ENCODE data around the gene ALPP. TPM values are rescaled to one million over a fixed set of nuclear protein-coding genes. Genes with fewer than 3 reads are reported as not detected.
"Not testable (repeated sequence)": the region's sequence is repeated elsewhere in the genome, so short reads cannot be mapped to it uniquely, and the experiment has no call there.

The ALPP gene
- total RNA-seq, 3 donors from 2014 or later = not detected

DNA sequence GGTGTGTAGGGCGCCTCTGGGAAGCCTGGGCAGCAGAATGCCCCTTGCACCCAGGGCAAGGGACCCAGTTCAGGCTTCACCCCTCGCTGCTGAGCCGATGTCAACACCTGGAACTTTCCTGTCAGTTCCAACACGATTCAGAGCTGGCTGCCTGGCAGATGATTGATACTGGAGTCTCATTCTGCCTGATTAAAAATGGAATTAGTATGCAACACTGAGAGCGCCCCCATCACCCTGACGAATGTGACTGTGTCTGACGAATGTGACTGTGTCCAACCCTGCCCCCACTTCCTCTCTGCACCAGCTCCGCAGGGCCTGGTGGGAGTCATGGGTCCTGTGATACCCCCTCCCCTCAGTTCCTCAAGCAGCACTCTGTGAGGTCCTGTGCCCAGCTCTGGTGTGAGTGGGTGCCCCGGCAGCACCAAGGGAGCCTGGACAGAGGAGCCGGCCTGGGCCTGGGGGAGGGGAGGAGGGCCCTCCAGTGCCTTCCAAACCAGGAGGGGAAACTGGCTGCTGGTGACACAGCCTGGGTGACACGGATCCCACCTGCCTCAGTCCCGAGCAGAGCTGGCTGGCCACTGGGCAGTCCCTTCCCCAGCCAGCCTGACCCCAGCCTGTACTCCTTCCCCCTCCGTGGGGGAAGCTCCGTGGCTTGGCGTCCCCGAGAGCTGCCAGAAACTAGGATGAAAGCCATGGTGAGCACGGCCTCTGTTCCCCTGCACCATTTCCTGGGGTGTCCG lies 41.4 kb upstream of the ALPP start:
- no peak overlapping the region for H3K27ac ChIP-seq
- H3K4me3 ChIP-seq = no peak overlapping the region
- no peaks in the 10 kb centered on the region for H3K27me3 ChIP-seq
- H3K9me3 ChIP-seq = no peaks in the 10 kb centered on the region
- H3K36me3 ChIP-seq = no peaks in the 10 kb centered on the region
- intact Hi-C loops (cut with DNase I; ENCODE audit: low total_unique reads) = no loop called here
- DNase-seq (ENCODE audit: low spot score in 2 of 2) = peak in 1 of 2 donors; percentile 37
- TF ChIP-seq POLR2A (IDR thresholded peaks at IDR 0.05) = no peak
- H3K4me1 ChIP-seq = no peaks in the 10 kb centered on the region

DNA sequence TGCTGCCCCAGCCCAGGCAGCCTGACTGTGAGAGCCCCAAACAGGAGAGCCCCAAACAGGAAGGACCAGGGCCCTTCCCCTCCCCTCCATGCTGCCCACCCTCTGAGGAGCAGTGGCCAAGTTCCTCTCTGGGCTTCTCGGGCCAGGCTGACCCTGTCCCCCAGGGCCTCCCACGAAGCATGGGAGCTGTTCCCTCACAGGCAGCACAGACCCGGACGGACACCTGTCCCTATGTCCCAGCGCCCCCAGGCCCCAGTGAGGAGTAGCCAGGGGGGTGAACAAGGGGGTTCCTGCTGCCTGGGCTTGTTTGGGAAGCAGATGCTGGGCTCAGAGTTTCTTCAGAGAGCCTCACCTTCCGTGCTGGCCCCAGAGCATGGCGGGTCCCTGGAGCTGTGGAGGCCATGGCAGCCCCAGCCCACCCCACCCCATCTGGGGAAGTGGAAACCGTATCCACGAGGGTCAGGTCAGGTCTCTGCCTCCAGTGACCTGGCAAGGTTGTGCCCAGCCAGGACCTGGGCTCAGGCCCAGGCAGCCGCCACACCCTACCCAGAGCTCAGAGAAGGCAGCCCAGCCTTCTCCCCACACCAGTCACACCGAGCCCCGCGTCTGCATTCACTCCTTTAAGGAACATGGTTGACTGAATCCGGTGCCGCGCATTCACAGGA lies 40.3 kb upstream of the ALPP start:
- H3K4me3 ChIP-seq; H3K9me3 ChIP-seq; intact Hi-C loops (cut with DNase I; ENCODE audit: low total_unique reads); H3K27ac ChIP-seq; H3K36me3 ChIP-seq; H3K4me1 ChIP-seq; H3K27me3 ChIP-seq: not testable (repeated sequence)
- DNase-seq (ENCODE audit: low spot score in 2 of 2) = peak in 1 of 2 donors; percentile 31

DNA sequence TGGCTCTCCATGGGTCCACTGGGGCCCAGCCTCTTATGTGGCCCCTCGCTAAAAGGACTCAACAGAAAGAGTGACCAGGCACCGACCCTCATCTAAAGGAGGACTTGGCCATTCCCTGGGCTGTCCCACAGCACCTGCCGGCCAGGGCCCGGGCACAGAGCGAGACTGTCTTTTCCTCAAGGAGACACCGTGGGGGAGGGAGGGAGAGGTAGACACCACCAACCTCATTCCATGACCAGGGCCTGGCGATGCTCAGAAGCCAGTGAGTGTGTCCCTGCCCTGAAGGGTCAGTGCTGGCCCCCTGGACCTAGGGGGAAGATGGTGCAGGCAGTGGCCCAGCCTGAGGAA lies 39.8 kb upstream of the ALPP start:
- intact Hi-C loops (cut with DNase I; ENCODE audit: low total_unique reads) = no loop called here
- Histone ChIP-seq H3K9me3 (no peaks in the 10 kb centered on the region), H3K27ac (no peak overlapping the region), H3K36me3 (no peaks in the 10 kb centered on the region), H3K27me3 (no peaks in the 10 kb centered on the region), H3K4me1 (no peaks in the 10 kb centered on the region), H3K4me3 (no peak overlapping the region)
- DNase-seq (ENCODE audit: low spot score in 2 of 2) = peak in 1 of 2 donors; percentile 35
- TF ChIP-seq POLR2A (IDR thresholded peaks at IDR 0.05) (no peak), POLR2AphosphoS5 (IDR thresholded peaks at IDR 0.05) (no peak)
- TF ChIP-seq, protein P1, sequence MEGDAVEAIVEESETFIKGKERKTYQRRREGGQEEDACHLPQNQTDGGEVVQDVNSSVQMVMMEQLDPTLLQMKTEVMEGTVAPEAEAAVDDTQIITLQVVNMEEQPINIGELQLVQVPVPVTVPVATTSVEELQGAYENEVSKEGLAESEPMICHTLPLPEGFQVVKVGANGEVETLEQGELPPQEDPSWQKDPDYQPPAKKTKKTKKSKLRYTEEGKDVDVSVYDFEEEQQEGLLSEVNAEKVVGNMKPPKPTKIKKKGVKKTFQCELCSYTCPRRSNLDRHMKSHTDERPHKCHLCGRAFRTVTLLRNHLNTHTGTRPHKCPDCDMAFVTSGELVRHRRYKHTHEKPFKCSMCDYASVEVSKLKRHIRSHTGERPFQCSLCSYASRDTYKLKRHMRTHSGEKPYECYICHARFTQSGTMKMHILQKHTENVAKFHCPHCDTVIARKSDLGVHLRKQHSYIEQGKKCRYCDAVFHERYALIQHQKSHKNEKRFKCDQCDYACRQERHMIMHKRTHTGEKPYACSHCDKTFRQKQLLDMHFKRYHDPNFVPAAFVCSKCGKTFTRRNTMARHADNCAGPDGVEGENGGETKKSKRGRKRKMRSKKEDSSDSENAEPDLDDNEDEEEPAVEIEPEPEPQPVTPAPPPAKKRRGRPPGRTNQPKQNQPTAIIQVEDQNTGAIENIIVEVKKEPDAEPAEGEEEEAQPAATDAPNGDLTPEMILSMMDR (IDR thresholded peaks at IDR 0.05) = no peak

DNA sequence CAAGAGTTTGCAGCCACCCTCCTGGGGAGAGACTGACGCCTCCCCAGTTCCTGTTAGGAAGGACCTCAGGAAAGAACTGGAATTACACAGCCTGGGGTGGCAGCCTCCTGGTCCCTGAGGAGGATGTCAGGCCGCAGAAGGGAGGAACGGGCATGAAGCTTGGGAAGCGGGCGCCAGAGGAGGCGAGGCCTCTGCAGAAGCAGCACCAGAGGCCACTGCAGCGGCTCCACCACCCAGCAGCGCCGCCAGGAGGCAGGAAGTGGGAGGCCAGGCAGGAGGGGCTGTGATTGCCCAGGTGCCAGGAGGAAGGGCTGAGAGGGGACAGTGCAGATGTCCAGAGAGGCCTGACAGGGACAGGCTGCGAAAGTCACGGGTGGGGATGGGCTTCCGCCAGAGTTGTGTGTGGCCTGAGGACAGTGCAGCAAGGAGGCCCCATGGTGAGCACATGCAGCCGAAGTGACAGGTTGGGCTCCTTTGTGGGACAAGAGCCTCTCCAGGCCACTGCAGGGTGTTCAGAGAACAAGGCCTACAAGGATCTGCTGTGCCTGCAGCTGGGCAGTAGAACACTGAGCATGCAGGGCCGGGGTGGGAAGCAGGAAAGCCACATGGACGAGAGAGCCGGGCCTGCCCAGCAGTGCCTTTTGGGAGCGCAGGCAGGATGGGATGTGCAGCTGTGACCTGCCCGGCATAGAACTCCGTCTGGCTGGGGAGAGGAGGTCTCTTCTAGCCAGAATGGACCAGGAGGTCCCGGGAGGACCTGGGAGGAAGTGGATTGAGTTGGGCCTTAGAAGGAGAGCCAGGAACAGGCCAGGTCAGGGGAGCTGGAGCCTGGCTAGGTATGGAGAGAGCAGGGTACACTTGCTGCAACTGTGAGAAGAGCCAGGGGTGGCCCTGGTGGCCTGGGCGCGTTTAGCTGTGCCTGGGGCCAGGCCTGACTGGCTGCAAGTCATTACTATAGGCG lies 39.1 kb upstream of the ALPP start:
- no peaks in the 10 kb centered on the region for H3K36me3 ChIP-seq
- no peak for TF ChIP-seq POLR2A (IDR thresholded peaks at IDR 0.05)
- TF ChIP-seq POLR2AphosphoS5 (IDR thresholded peaks at IDR 0.05) = no peak
- TF ChIP-seq, protein P1 (IDR thresholded peaks at IDR 0.05) = no peak
- H3K27me3 ChIP-seq = no peaks in the 10 kb centered on the region
- intact Hi-C loops (cut with DNase I; ENCODE audit: low total_unique reads) = no loop called here
- DNase-seq (ENCODE audit: low spot score in 2 of 2) = peak in 1 of 2 donors; percentile 39
- no peak overlapping the region for H3K27ac ChIP-seq
- no peaks in the 10 kb centered on the region for H3K4me1 ChIP-seq
- no peak overlapping the region for H3K4me3 ChIP-seq
- no peaks in the 10 kb centered on the region for H3K9me3 ChIP-seq

DNA sequence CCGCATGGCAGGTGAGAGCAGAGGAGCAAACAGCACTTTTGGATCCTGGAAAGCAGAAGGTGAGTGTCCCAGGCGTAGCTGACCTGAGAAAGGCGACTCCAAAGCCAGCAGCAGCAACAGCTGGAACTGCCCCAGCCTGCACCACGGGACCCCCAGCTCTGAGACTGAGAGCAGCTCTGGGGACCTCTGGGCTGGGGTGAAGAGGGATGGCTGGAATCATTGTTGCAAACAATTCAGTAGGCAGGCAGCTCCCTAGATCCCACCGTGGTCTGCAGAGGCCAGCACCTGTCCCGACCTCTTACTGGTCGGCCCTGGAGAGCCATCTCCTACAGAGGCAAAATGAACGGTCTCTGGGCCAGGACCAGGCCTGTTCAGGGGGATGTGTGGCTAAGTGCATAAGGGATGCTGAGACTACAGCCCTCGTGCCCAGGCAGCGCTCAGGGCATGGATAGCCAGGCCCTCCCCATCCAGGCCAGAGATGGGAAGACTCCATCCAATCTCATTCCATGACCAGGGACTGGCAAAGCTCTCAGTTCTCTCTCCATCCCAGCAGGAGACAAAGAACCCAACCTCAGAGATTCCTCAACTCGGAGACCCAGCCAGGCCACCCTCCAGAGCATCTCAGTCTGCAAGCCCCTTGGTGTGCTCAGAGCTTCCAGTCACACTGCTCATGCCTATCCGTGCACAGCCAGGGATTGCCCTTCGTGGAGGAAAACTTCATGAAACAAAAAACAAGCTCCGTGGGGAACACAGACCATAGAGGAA lies 38.2 kb upstream of the ALPP start:
- TF ChIP-seq, protein P1 (IDR thresholded peaks at IDR 0.05) = no peak
- TF ChIP-seq POLR2AphosphoS5 (IDR thresholded peaks at IDR 0.05) (no peak), POLR2A (IDR thresholded peaks at IDR 0.05) (no peak)
- H3K4me3 ChIP-seq = no peak overlapping the region
- no peaks in the 10 kb centered on the region for H3K36me3 ChIP-seq
- H3K27ac ChIP-seq = no peak overlapping the region
- H3K4me1 ChIP-seq = no peaks in the 10 kb centered on the region
- DNase-seq (ENCODE audit: low spot score in 2 of 2) = peak in 1 of 2 donors; percentile 1
- intact Hi-C loops (cut with DNase I; ENCODE audit: low total_unique reads) = no loop called here
- H3K9me3 ChIP-seq = no peaks in the 10 kb centered on the region
- no peaks in the 10 kb centered on the region for H3K27me3 ChIP-seq

Data from breast epithelium (tissue), 4 donors.